Activated CD8-positive, alpha-beta memory T cell treated with anti-CD3 and anti-CD28 coated beads, Interleukin-2, amount 50 U/mL, for 24 hours (primary cell): ENCODE data around the gene SCART1.
"Not testable (repeated sequence)": the region's sequence is repeated elsewhere in the genome, so short reads cannot be mapped to it uniquely, and the experiment has no call there.

ENCODE experiments used
- DNase-seq: peaks from one replicate; pipeline ENCODE4 v3.0.0-alpha.2; 2020; ENCODE audit errors: extremely low read depth

The SCART1 gene

GRCh38 chr10:133453516-133454203 is at the start of gene SCART1:
Gene SCART1, plus strand, starts transcription at chr10:133453945. Its CDS starts 53 bp downstream, at chr10:133453998.
- DNase-seq = no peak

GRCh38 chr10:133405272-133405671 is 48.5 kb upstream of the SCART1 start:
- no peak for DNase-seq

- DNase-seq = no peak
These were observed 47.8 kb upstream of the SCART1 start for GRCh38 chr10:133405844-133406527.

- no peak for DNase-seq
These were observed 42.0 kb upstream of the SCART1 start for GRCh38 chr10:133411523-133412380.

- DNase-seq = no peak
These were observed 41.4 kb upstream of the SCART1 start for GRCh38 chr10:133412381-133412711.

GRCh38 chr10:133414401-133414800 is 39.3 kb upstream of the SCART1 start:
- not testable (repeated sequence) for DNase-seq

- no peak for DNase-seq
These were observed 38.0 kb upstream of the SCART1 start for GRCh38 chr10:133415752-133416151.

- DNase-seq = no peak
These were observed 35.3 kb upstream of the SCART1 start for GRCh38 chr10:133418289-133418993.

GRCh38 chr10:133419211-133419950 is 34.4 kb upstream of the SCART1 start:
- DNase-seq = no peak

- no peak for DNase-seq
These were observed 33.7 kb upstream of the SCART1 start for GRCh38 chr10:133420028-133420427.

- DNase-seq = no peak
These were observed 33.2 kb upstream of the SCART1 start for GRCh38 chr10:133420579-133420978.

- no peak for DNase-seq
These were observed 32.2 kb upstream of the SCART1 start for GRCh38 chr10:133421336-133422222.

GRCh38 chr10:133422223-133422806 is 31.4 kb upstream of the SCART1 start:
- no peak for DNase-seq

- no peak for DNase-seq
These were observed 30.7 kb upstream of the SCART1 start for GRCh38 chr10:133422807-133423771.

GRCh38 chr10:133424102-133424501 is 29.6 kb upstream of the SCART1 start:
- not testable (repeated sequence) for DNase-seq

- not testable (repeated sequence) for DNase-seq
These were observed 29.1 kb upstream of the SCART1 start, which contains the start of gene SPRN for GRCh38 chr10:133424601-133425000. Gene SPRN, minus strand, starts transcription at chr10:133424625. Its CDS starts 944 bp downstream, at chr10:133423681.

- not testable (repeated sequence) for DNase-seq
These were observed 24.2 kb upstream of the SCART1 start for GRCh38 chr10:133429571-133429970.

- not testable (repeated sequence) for DNase-seq
These were observed 21.7 kb upstream of the SCART1 start for GRCh38 chr10:133431888-133432613.
